Vagina (tissue), 2 donors: Measurements from ENCODE around the gene SH3RF1.

Source experiments
- CTCF ChIP-seq, 3 experiments: fragments of 450-650 bp in 2 of 3; fragments of 200-600 bp in 1 of 3; sonication (generic) in 1 of 3; IDR thresholded peaks; one replicate each; pipeline ENCODE4 v1.5.1; 2017 to 2019; ENCODE audit warnings: antibody characterized with exemption in 3 of 3, mild to moderate bottlenecking in 2 of 3, moderate library complexity in 2 of 3
- POLR2A ChIP-seq, 2 donors: fragments of 450-650 bp; IDR thresholded peaks; one replicate each; pipeline ENCODE4 v1.6.1; 2017; ENCODE audit warnings: antibody characterized with exemption in 2 of 2, mild to moderate bottlenecking in 2 of 2, moderate library complexity in 2 of 2
- POLR2AphosphoS5 ChIP-seq, 2 donors: sonication (generic); formaldehyde crosslinking; IDR thresholded peaks; one replicate each; pipeline ENCODE4 v1.9.0; 2017; ENCODE audit warnings: antibody characterized with exemption in 2 of 2, mild to moderate bottlenecking in 2 of 2, low read depth in 1 of 2; ENCODE audit not compliant: insufficient read depth in 1 of 2

- TF ChIP-seq POLR2A (IDR thresholded peaks at IDR 0.05): no peak
- no peak for TF ChIP-seq CTCF (IDR thresholded peaks at IDR 0.05)
- TF ChIP-seq POLR2AphosphoS5 (IDR thresholded peaks at IDR 0.05; ENCODE audit: insufficient read depth in 1 of 2, low read depth in 1 of 2): no peak
Measured at GRCh38 chr4:169150806-169151205, 120.0 kb downstream of the SH3RF1 start.
